Transverse colon (tissue), 4 donors: ENCODE data around the gene UTS2R. TPM values are rescaled to one million over a fixed set of nuclear protein-coding genes. Genes with fewer than 3 reads are reported as not detected.

Experiments used
- DNase-seq: peaks from one replicate; pipeline ENCODE4 v3.0.0-alpha.2; 2019
- H3K27ac ChIP-seq, 4 donors: fragments of 200-600 bp; sonication (generic); 2 replicates each; pipeline ENCODE4 v1.5.1; 2016 to 2018; ENCODE audit warnings: inconsistent platforms in 4 of 4
- H3K27me3 ChIP-seq: fragments of 200-600 bp; sonication (generic); 2 replicates; pipeline ENCODE4 v1.5.1; 2017; ENCODE audit warnings: inconsistent platforms
- H3K36me3 ChIP-seq, 4 donors: fragments of 200-600 bp; sonication (generic); 2 replicates each; pipeline ENCODE4 v1.5.1; 2017 to 2019; ENCODE audit warnings: inconsistent platforms in 4 of 4
- H3K4me1 ChIP-seq, 4 donors: fragments of 200-600 bp; sonication (generic); 2 replicates each; pipeline ENCODE4 v1.5.1; 2017 to 2020; ENCODE audit warnings: inconsistent platforms in 4 of 4
- H3K4me3 ChIP-seq, 4 donors: fragments of 200-600 bp; sonication (generic); 1 replicate in 1 of 4; 2 replicates in 3 of 4; pipeline versions ENCODE4 v1.5.1 to v1.6.1; 2017 to 2019; ENCODE audit warnings: inconsistent platforms in 4 of 4
- H3K9me3 ChIP-seq, 2 donors: fragments of 200-600 bp; sonication (generic); 2 replicates each; pipeline ENCODE4 v1.5.1; 2017 to 2019; ENCODE audit warnings: inconsistent platforms in 2 of 2
- CTCF ChIP-seq, 5 experiments: fragments of 200-600 bp in 3 of 5; fragments of 450-650 bp in 2 of 5; sonication (generic) in 3 of 5; IDR thresholded peaks; 1 replicate in 2 of 5; 2 replicates in 3 of 5; pipeline ENCODE4 v1.5.1; 2016 to 2017; ENCODE audit warnings: antibody characterized with exemption in 5 of 5, inconsistent platforms in 3 of 5, mild to moderate bottlenecking in 2 of 5, moderate library complexity in 1 of 5
- EP300 ChIP-seq: sonication (generic); formaldehyde crosslinking; IDR thresholded peaks from one replicate; pipeline ENCODE4 v1.6.1; 2017; ENCODE audit warnings: antibody characterized with exemption, low read depth
- POLR2A ChIP-seq: fragments of 450-650 bp; IDR thresholded peaks from one replicate; pipeline ENCODE4 v1.6.1; 2016; ENCODE audit warnings: antibody characterized with exemption, mild to moderate bottlenecking, moderate library complexity
- POLR2AphosphoS5 ChIP-seq, 3 donors: sonication (generic); formaldehyde crosslinking; IDR thresholded peaks; one replicate each; pipeline ENCODE4 v1.6.1; 2016; ENCODE audit warnings: antibody characterized with exemption in 3 of 3
- WGBS, 2 donors: methylation state at CpG; one replicate each; pipeline ENCODE4 v1.1.5; 2018; ENCODE audit warnings: low coverage in 1 of 2; 5-methylcytosine and 5-hydroxymethylcytosine counted together
- in situ Hi-C, 4 donors: fragments of 200-750 bp; cut with MboI; loops; one replicate each; pipeline versions ENCODE4 v1.15.0 to v1.15.1; 2017; ENCODE audit warnings: low sequenced_read_pairs in 3 of 4, low pct_ligation_motif_present in 1 of 4, low pct_unique_long_range_greater_than_20kb in 1 of 4
- intact Hi-C: fragments of 100-400 bp; cut with DNase I; formaldehyde crosslinking; loops from one replicate; pipeline ENCODE4 v1.15.1; 2023; ENCODE audit warnings: low total_unique reads
- total RNA-seq, 4 donors: library from RNA; depleted of rRNA; stranded (reverse); fragments of >200 nt; gene quantifications; one replicate each; pipeline ENCODE4 v1.1.0, GENCODE V29; 2016

The UTS2R gene
- total RNA-seq, 4 donors from 2014 or later, result 0.48 TPM; not detected in 3

- WGBS, 2 donors, result 81% methylated on average over 12 of the region's 12 CpGs; no CpG with 5 or more reads in 1 of the 2 donors
- H3K27ac ChIP-seq, result no peak overlapping the region
- H3K4me3 ChIP-seq, result no peak overlapping the region
- no peaks in the 10 kb centered on the region for H3K4me1 ChIP-seq
- intact Hi-C loops (no loop called here), in situ Hi-C loops (no loop called here)
- H3K9me3 ChIP-seq, result no peaks in the 10 kb centered on the region
- TF ChIP-seq POLR2A, result no peak
- H3K27me3 ChIP-seq, result no peaks in the 10 kb centered on the region
- DNase-seq, result no peak
- H3K36me3 ChIP-seq, result no peaks in the 10 kb centered on the region
Measured at GRCh38 chr17:82394278-82394677, 22.7 kb downstream of the UTS2R start.

GRCh38 chr17:82396601-82397435, 25.3 kb downstream of the UTS2R start:
- DNase-seq, result no peak
- no peaks in the 10 kb centered on the region for H3K9me3 ChIP-seq
- intact Hi-C loops (loop anchor here (1.0 kb wide), 1 partner anchor 45 kb away; no protein-coding TSS in a partner anchor), in situ Hi-C loops (no loop called here)
- H3K4me1 ChIP-seq, result peaks cover 0 to 7% (median 0%) of the 10 kb centered on the region in 4 donors
- no peak overlapping the region for H3K4me3 ChIP-seq
- WGBS, 2 donors, result 70 to 75% methylated on average over 2 to 19 of the region's 19 CpGs
- no peaks in the 10 kb centered on the region for H3K36me3 ChIP-seq
- no peaks in the 10 kb centered on the region for H3K27me3 ChIP-seq
- no peak for TF ChIP-seq POLR2AphosphoS5 (IDR thresholded peaks at IDR 0.05)
- no peak for TF ChIP-seq EP300
- TF ChIP-seq CTCF (IDR thresholded peaks at IDR 0.05), result no peak
- no peak for TF ChIP-seq POLR2A
- no peak overlapping the region for H3K27ac ChIP-seq

DNA sequence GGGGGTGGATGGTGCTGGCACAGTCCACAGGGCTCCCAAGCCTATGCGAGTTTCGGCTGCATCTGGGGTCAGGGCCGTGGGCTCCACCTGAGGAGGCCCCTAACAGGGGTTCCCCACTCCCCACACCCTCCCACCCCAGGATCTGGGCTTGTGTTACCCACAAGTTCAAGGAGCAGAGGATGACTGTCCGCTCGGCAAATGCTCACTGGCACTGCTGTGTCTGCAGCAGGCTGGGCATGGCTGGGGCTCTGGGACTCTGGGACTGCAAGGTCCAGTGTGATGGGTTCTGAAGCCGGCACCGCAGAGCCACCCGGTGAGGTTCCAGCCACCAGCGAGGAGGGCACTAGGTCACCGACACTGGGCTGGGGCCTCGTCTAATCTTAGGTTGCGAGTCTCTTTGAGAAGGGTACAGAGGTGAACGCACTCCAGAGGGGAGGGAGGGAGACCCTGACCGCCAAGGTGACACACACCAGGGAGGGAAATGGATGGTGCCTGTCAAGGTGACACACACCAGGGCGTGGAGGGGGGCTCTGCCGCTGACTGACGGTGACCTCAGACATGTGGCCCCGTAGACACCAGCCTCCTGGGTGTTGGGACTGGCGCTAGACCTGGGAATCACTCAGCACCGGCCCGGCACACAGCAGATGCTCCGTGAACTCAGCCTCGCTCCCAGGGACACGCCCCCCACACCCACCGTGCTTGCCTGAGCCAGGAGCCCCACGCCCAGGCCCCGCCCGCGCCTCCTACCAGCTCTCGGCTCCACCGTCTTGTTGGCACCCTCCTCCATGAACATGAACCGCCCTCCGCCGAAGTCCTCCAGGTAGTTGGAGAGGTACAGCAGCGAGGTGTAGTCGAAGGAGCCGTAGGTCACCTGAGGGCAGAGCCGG, 26.1 kb downstream of the UTS2R start:
- in situ Hi-C loops (no loop called here), intact Hi-C loops (no loop called here)
- Histone ChIP-seq H3K9me3 (no peaks in the 10 kb centered on the region), H3K36me3 (no peaks in the 10 kb centered on the region), H3K27ac (no peak overlapping the region), H3K4me1 (peaks cover 0 to 7% (median 0%) of the 10 kb centered on the region in 4 donors), H3K4me3 (no peak overlapping the region), H3K27me3 (no peaks in the 10 kb centered on the region)
- no peak for TF ChIP-seq EP300
- no peak for TF ChIP-seq POLR2AphosphoS5 (IDR thresholded peaks at IDR 0.05)
- no peak for TF ChIP-seq CTCF (IDR thresholded peaks at IDR 0.05)
- TF ChIP-seq POLR2A, result no peak
- WGBS, 2 donors, result 85% methylated on average over 38 of the region's 38 CpGs; no CpG with 5 or more reads in 1 of the 2 donors
- peak; percentile 31 for DNase-seq

DNA sequence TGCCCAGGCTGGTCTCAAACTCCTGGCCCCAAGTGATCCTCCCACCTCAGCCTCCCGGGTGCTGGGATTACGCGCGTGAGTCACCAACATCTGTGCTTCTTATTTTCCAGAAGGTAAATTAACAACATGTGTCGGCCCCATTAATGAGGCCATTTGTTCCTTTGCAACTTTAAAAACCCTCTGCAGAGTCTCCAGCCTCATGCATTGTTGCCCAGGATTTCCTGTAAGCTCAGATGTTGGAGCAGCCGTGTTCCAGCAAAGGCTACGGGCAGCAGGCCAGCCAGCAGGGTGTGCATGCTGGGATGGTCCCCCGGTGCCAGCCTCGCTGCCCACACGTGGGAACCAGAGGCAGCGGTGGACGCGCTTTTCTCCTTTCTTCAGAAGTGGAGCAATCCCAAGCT, 27.5 kb downstream of the UTS2R start:
- DNase-seq, result no peak
- H3K4me1 ChIP-seq, result peaks cover 0 to 7% (median 0%) of the 10 kb centered on the region in 4 donors
- H3K27me3 ChIP-seq, result no peaks in the 10 kb centered on the region
- 79 to 95% methylated on average over 7 to 13 of the region's 13 CpGs for WGBS, 2 donors
- H3K27ac ChIP-seq, result no peak overlapping the region
- H3K4me3 ChIP-seq, result no peak overlapping the region
- TF ChIP-seq EP300 (no peak), POLR2AphosphoS5 (IDR thresholded peaks at IDR 0.05) (no peak), POLR2A (no peak), CTCF (IDR thresholded peaks at IDR 0.05) (no peak)
- in situ Hi-C loops (no loop called here), intact Hi-C loops (no loop called here)
- no peaks in the 10 kb centered on the region for H3K9me3 ChIP-seq
- no peaks in the 10 kb centered on the region for H3K36me3 ChIP-seq
